Keratinocyte (primary cell): Measurements from ENCODE around the gene ZNF628. TPM values are rescaled to one million over a fixed set of nuclear protein-coding genes. Genes with fewer than 3 reads are reported as not detected.

Experiments used
- DNase-seq: peaks from one replicate; pipeline ENCODE4 v3.0.0-alpha.2; 2011; ENCODE audit warnings: low read depth, missing footprints, low spot score
- FAIRE-seq: peaks from 2 replicates; lab custom pipeline; 2011; peaks lifted over from hg19 to GRCh38; lab: Jason Lieb, UNC
- H2AFZ ChIP-seq: 2 replicates; pipeline ENCODE4 v1.6.0; 2012; ENCODE audit warnings: low read length, control low read depth, inconsistent platforms; ENCODE audit not compliant: control insufficient read depth
- H3K27ac ChIP-seq: 2 replicates; pipeline ENCODE4 v1.5.1; 2011; ENCODE audit warnings: low read length; ENCODE audit not compliant: control insufficient read depth, insufficient read depth
- H3K27me3 ChIP-seq: 3 replicates; pipeline ENCODE4 v1.6.0; 2011; ENCODE audit warnings: low read length; ENCODE audit not compliant: control insufficient read depth, insufficient read depth; ENCODE audit errors: extremely low read depth
- H3K36me3 ChIP-seq, 2 experiments: 2 replicates in 1 of 2; 3 replicates in 1 of 2; pipeline ENCODE4 v1.5.1; 2011; ENCODE audit warnings: low read length in 2 of 2, mild to moderate bottlenecking in 1 of 2; ENCODE audit not compliant: control insufficient read depth in 2 of 2, insufficient read depth in 2 of 2; ENCODE audit errors: extremely low read depth in 1 of 2
- H3K4me1 ChIP-seq: 3 replicates; pipeline ENCODE4 v1.5.1; 2011; ENCODE audit warnings: low read length; ENCODE audit not compliant: control insufficient read depth, insufficient read depth; ENCODE audit errors: extremely low read depth
- H3K4me2 ChIP-seq: 3 replicates; pipeline ENCODE4 v1.6.0; 2011; ENCODE audit warnings: low read depth, low read length; ENCODE audit not compliant: control insufficient read depth, insufficient read depth; ENCODE audit errors: extremely low read depth
- H3K4me3 ChIP-seq, 3 experiments: fragments of 200-600 bp in 1 of 3; sonication (generic) in 1 of 3; 2 replicates in 2 of 3; 3 replicates in 1 of 3; pipeline ENCODE4 v1.5.1; 2011 to 2016; ENCODE audit warnings: low read length in 3 of 3, mild to moderate bottlenecking in 3 of 3, control low read depth in 2 of 3, inconsistent platforms in 1 of 3, low read depth in 1 of 3, mixed read lengths in 1 of 3, mixed run types in 1 of 3, moderate library complexity in 1 of 3; ENCODE audit not compliant: control insufficient read depth in 2 of 3, insufficient read depth in 2 of 3; ENCODE audit errors: extremely low read depth in 1 of 3
- H3K79me2 ChIP-seq: 2 replicates; pipeline ENCODE4 v1.6.0; 2012; ENCODE audit warnings: low read length; ENCODE audit not compliant: control insufficient read depth, insufficient read depth
- H3K9ac ChIP-seq: 3 replicates; pipeline ENCODE4 v1.6.0; 2011; ENCODE audit warnings: low read length; ENCODE audit not compliant: control insufficient read depth, insufficient read depth; ENCODE audit errors: extremely low read depth
- H3K9me1 ChIP-seq: 3 replicates; pipeline ENCODE4 v1.6.0; 2011; ENCODE audit warnings: low read length; ENCODE audit not compliant: control insufficient read depth, insufficient read depth; ENCODE audit errors: extremely low read depth
- H3K9me3 ChIP-seq: 2 replicates; pipeline ENCODE4 v1.5.1; 2012; ENCODE audit warnings: low read depth, low read length; ENCODE audit not compliant: control insufficient read depth
- H4K20me1 ChIP-seq: 3 replicates; pipeline ENCODE4 v1.6.0; 2011; ENCODE audit warnings: low read length; ENCODE audit not compliant: control insufficient read depth, insufficient read depth; ENCODE audit errors: extremely low read depth
- EZH2 ChIP-seq: IDR thresholded peaks from one replicate; pipeline ENCODE4 v1.6.1; 2012; ENCODE audit warnings: inconsistent platforms, mild to moderate bottlenecking, low read length, moderate library complexity
- dilution Hi-C: fragments of 300-500 bp; cut with MboI; formaldehyde crosslinking; loops from one replicate; pipeline ENCODE4 v1.7.0; 2020; ENCODE audit warnings: low sequenced_read_pairs; ENCODE audit not compliant: extremely low pct_ligation_motif_present
- polyA plus RNA-seq, 5 experiments: library from polyadenylated mRNA; depleted of rRNA in 3 of 5; stranded (reverse) in 3 of 5; stranded (forward) in 1 of 5; unstranded in 1 of 5; fragments of >200 nt; gene quantifications; 1 replicate in 1 of 5; 2 replicates in 3 of 5; 3 replicates in 1 of 5; pipeline versions ENCODE4 v1.2.1 to v1.2.3, GENCODE V29; 2011 to 2012; ENCODE audit warnings: missing spikeins in 2 of 5, low read depth in 1 of 5, low replicate concordance in 1 of 5
- TF ChIP-seq, protein P1 (sequence below), 3 experiments: IDR thresholded peaks in 1 of 3; conservative IDR thresholded peaks in 1 of 3; optimal IDR thresholded peaks in 1 of 3; 2 replicates in 2 of 3; 3 replicates in 1 of 3; pipeline versions ENCODE3 to v1.5.1; 2011; ENCODE audit warnings: low read length in 3 of 3, mild to moderate bottlenecking in 3 of 3, moderate library complexity in 2 of 3, control low read depth in 1 of 3, inconsistent platforms in 1 of 3; ENCODE audit not compliant: insufficient read depth in 2 of 3; ENCODE audit errors: extremely low read depth in 1 of 3

The ZNF628 gene
- polyA plus RNA-seq, 1 donor (not counting 4 experiments of a cell fraction or from before 2014, with no cell fraction given): 0.22 TPM

DNA sequence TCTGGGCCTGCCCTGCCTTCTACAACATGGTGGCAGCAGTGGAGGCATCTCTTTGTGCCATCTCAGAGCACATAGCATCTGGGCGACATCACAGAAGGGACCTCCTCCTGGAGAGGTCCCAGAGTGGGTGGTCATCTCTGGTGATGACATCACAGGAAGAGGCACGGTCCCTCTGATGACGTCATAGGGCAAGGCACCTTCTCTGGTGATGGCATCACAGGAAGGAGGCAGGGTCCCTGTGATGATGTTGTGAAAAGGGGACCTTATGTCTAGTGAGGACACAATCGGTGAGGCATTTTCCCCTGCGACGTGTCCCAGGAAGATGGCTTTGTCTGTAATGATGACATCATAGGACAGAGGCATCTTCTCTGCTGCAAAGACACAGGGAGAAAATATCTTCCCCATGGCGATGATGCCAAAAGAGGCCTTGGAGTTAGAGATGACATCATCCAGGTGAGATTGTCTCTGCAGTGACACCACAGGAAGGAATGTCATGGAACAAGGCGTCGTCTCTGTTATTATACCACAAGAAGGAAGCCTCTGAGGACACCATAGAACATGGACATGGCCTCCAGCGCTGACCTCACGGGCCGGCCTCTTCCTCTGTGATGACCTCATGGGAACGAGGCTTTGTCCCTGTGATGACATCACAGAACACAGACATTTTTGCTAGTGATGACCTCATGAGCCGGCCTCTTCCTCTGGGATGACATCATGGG is 44.0 kb upstream of the ZNF628 start:
- H3K27ac ChIP-seq: no peak overlapping the region
- H4K20me1 ChIP-seq: peaks cover 7% of the 10 kb centered on the region
- no peak overlapping the region for H3K4me3 ChIP-seq
- DNase-seq (no peak), FAIRE-seq (no peak)
- TF ChIP-seq EZH2: no peak
- TF ChIP-seq, protein P1, sequence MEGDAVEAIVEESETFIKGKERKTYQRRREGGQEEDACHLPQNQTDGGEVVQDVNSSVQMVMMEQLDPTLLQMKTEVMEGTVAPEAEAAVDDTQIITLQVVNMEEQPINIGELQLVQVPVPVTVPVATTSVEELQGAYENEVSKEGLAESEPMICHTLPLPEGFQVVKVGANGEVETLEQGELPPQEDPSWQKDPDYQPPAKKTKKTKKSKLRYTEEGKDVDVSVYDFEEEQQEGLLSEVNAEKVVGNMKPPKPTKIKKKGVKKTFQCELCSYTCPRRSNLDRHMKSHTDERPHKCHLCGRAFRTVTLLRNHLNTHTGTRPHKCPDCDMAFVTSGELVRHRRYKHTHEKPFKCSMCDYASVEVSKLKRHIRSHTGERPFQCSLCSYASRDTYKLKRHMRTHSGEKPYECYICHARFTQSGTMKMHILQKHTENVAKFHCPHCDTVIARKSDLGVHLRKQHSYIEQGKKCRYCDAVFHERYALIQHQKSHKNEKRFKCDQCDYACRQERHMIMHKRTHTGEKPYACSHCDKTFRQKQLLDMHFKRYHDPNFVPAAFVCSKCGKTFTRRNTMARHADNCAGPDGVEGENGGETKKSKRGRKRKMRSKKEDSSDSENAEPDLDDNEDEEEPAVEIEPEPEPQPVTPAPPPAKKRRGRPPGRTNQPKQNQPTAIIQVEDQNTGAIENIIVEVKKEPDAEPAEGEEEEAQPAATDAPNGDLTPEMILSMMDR (optimal IDR thresholded peaks at IDR 0.05 in 1 of 3, IDR thresholded peaks at IDR 0.05 in 1 of 3, conservative IDR thresholded peaks at IDR 0.05 in 1 of 3; ENCODE audit: extremely low read depth in 1 of 3, insufficient read depth in 2 of 3, low read length in 3 of 3): no peak
- no peak overlapping the region for H3K9ac ChIP-seq
- no peak overlapping the region for H3K4me2 ChIP-seq
- no peaks in the 10 kb centered on the region for H3K4me1 ChIP-seq
- no peaks in the 10 kb centered on the region for H3K79me2 ChIP-seq
- H2AFZ ChIP-seq: no peak overlapping the region
- no peaks in the 10 kb centered on the region for H3K9me3 ChIP-seq
- peaks cover 21% of the 10 kb centered on the region for H3K27me3 ChIP-seq
- dilution Hi-C loops: no loop called here
- no peaks in the 10 kb centered on the region for H3K9me1 ChIP-seq
- no peaks in the 10 kb centered on the region for H3K36me3 ChIP-seq

DNA sequence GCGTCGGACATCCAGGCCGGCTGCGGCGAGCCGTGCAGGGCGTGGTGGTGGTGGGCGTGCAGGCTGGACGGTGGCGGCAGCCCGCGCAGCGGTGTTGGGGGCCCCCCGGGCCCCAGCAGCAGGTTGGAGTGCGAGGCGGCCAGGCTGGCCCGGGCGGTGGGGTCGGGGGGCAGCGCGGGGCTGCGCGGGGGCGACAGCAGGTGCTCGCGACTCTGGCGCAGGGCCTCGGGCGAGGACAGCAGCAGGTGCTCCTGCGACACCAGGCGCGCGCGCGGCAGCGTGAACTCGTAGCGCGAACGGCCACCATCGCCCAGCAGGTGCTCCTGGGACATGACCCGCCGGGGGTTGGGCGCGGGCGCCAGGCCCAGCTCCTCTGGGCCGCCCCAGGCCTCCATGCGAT is 43.1 kb upstream of the ZNF628 start:
- DNase-seq (no peak), FAIRE-seq (no peak)
- TF ChIP-seq, protein P1 (optimal IDR thresholded peaks at IDR 0.05 in 1 of 3, IDR thresholded peaks at IDR 0.05 in 1 of 3, conservative IDR thresholded peaks at IDR 0.05 in 1 of 3; ENCODE audit: extremely low read depth in 1 of 3, insufficient read depth in 2 of 3, low read length in 3 of 3): no peak
- TF ChIP-seq EZH2: no peak
- Histone ChIP-seq H3K27ac (no peak overlapping the region), H3K4me3 (no peak overlapping the region), H3K9me1 (no peaks in the 10 kb centered on the region), H2AFZ (no peak overlapping the region), H3K9ac (no peak overlapping the region), H3K9me3 (no peaks in the 10 kb centered on the region), H3K27me3 (peaks cover 21% of the 10 kb centered on the region), H3K79me2 (no peaks in the 10 kb centered on the region), H3K4me1 (no peaks in the 10 kb centered on the region), H3K36me3 (no peaks in the 10 kb centered on the region), H4K20me1 (peaks cover 8% of the 10 kb centered on the region), H3K4me2 (no peak overlapping the region)
- dilution Hi-C loops: no loop called here
